HG02973 (cell line): ENCODE measurements around the gene NKPD1.

ENCODE experiments used
- ATAC-seq: cut with Tn5 transposase; IDR thresholded peaks from one replicate; pipeline ENCODE4 v1.9.1; 2021; ENCODE audit warnings: moderate library complexity; ENCODE audit not compliant: unreplicated experiment

Gene NKPD1

GRCh38 chr19:45175515-45176345, 14.9 kb upstream of the NKPD1 start:
- ATAC-seq = no peak

DNA sequence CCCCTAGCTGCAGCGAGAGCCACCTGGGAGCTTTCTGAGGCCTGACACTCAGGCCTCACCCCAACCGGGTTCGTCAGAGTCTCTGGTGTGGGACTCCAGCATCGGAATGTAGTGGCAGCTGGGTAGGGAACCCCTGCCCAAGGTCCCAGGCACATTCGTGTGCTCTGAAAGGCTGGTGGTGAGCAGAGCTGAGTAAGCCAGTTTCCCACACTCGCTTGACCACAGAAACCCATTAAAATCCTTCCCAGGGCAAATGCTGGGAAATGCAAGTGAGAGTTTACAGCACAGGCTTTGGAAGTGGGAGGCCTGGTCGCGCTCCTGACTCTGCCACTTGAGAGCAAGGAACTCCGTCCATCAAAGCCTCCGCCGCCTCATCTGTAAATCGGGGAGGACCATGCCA, 13.0 kb upstream of the NKPD1 start:
- no peak for ATAC-seq

GRCh38 chr19:45172611-45173208, 11.9 kb upstream of the NKPD1 start:
- no peak for ATAC-seq

GRCh38 chr19:45172173-45172572, 11.4 kb upstream of the NKPD1 start:
- no peak for ATAC-seq

DNA sequence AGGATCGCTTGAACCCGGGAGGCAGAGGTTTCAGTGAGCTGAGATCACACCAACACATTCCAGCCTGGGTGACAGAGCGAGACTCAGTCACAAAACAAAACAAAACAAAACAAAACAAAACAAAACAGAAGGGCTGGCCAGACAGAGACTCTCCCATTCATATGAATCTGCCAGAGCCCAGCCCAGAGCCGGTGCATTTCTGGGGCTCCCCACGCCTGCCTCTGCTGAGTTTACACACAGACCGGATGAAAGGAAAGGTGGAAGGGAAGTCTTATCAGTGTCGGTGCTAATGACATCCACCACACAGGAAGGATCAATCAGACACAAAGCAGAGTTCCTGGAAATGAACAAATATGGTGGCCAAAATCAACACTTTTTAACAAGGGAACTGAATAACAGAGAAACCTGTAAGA, 10.4 kb upstream of the NKPD1 start:
- ATAC-seq = no peak

DNA sequence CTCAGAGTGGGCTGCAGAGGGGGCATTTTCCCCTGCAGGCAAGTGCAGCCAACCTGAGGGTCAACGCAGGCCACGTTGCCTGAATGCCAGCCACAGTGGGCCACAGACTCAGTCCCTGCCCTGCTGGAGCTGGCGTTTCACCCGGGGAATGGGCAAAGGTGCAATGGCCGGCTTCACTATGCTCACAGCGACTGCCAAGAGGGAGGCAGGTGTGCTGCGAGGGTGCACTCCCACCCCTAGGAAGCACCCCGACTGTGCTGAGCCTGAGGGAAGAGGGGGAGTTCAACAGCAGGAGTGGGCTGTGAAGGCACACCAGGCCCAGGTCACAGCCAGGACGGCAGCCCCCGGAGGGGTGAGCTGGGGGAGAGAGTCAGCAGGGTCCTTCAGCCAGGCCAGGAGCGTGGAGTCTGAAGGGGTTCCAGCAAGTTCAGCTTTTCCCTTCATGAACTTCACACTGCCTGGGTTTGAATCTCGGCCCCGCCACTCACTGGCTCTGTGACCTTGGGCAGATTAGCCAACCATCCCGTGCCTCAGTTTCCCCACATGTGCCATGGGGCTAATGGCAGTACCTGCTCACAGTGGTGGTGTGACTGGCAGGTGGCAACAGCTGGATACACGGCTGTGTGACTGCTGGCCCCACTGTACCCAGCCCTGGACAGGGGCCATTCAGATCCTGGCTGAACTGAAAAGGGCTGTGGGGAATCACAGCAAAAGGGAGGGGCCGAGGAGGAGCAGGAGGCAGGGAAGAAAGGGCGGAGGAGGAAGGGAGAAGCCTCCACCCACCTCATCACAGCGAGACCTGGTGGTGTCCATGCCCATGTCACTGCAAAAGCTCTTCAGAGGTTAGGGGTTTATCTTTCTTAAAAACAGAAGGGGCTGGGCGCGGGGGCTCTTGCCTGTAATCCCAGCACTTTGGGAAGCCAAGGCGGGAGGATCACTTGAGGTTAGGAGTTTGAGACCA, 9.6 kb upstream of the NKPD1 start:
- no peak for ATAC-seq

DNA sequence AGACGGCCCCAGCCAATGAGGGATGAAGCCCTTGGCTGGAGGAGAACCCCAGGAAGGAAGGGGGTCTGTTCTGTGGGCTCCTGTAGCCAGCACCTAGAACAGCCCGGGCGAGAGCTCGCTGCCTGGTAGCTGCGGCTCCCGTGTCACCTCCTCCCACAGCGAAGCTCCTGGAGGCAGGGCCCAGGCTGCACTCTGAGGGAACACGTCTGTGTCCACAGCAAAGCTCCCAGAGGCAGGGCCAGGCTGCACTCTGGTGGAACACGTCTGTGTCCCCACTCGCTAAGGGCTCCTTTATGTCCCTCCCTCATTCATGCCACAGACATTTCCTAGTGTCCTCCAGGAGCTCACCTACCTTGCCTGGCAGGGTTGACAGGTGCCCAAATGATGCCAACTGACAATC, 8.8 kb upstream of the NKPD1 start:
- ATAC-seq = no peak

- no peak for ATAC-seq
Measured at GRCh38 chr19:45168767-45169351, 8.1 kb upstream of the NKPD1 start.

- no peak for ATAC-seq
Measured at GRCh38 chr19:45166723-45167252, 6.0 kb upstream of the NKPD1 start.

DNA sequence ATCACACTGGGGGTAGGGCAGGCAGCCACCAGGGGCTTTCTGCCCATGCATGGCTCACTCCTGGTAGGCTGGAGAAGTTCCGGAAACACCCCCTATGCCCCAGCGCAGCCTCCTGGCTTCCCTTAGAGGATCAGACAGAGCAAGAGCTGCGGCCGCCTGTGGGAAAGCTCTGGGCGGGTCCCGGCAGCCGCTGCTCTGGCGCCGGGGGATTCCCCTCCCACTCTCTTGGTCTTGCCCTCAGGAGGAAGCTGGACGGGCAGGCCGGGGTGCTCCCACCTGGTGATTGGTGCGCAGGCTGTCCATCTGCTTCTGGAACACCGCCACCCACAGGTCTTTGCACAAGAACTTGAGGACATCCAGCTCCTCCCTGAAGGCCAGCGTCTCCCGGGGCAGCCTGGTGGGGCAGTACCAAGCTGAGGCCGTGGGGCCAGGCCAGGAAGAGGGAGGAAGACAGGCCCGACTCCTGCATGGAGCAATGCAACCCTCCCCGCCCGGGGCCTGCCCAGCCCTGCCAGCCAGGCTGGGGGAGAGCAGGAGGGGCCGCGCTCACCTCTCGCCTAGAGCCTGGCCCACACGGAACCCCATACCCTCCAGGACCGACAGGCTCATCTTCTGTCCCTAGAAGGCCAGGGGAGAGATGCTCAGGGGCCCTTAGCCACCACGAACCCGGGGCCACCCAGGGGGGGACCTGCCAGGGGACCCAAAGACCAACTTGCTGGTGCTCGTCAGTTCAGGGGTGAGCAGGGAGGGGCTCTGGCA, 4.0 kb upstream of the NKPD1 start:
- peak; percentile 61 for ATAC-seq

GRCh38 chr19:45163751-45164460, 3.1 kb upstream of the NKPD1 start:
- peak; percentile 9 for ATAC-seq

GRCh38 chr19:45163156-45163555, 2.4 kb upstream of the NKPD1 start:
- ATAC-seq = no peak

DNA sequence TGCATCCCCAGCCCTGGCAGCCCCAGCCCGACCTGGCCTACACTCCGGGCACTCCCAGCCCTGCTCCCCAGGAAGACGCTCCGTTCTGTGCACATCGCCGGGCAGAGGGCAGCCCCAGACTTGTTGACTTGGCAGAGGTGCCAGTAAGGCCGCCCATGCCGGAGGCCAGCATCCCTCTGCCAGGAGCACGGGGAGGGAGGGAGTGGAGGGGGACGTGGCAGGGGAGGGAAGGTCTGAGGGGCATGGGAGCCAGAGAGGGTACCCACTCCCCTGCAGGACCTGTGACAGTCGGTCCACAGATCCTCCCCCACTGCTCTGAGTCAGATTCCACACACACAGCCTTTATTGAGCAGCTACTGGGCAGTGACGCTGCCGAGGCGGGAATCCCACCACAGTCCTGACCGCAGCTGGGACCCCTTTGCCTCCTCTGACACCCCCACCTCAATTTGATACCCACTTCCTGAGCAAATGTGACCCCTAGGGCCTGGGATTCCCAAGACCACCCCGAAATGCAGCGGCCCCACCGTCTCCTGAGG, 1.9 kb upstream of the NKPD1 start:
- no peak for ATAC-seq

- no peak for ATAC-seq
Measured at GRCh38 chr19:45161738-45162607, 1.2 kb upstream of the NKPD1 start.

DNA sequence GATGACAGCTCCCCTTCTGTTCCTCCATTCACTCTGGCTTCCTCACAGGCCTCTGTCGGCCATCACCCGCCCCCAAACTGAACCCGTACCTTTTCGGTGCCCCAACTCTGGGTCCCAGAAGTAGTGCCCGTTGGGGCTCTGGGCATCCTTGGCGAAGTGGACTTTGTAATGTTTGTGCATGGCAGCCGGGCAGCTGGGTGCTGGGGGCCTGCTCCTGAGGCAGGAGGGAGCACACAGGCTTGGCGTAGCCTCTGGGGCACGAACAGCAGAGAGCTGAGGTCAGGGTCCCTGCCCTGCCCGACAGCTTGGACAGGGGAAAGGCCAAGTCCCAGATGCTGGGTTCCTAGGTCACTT, 834 bp downstream of the NKPD1 start:
- no peak for ATAC-seq

DNA sequence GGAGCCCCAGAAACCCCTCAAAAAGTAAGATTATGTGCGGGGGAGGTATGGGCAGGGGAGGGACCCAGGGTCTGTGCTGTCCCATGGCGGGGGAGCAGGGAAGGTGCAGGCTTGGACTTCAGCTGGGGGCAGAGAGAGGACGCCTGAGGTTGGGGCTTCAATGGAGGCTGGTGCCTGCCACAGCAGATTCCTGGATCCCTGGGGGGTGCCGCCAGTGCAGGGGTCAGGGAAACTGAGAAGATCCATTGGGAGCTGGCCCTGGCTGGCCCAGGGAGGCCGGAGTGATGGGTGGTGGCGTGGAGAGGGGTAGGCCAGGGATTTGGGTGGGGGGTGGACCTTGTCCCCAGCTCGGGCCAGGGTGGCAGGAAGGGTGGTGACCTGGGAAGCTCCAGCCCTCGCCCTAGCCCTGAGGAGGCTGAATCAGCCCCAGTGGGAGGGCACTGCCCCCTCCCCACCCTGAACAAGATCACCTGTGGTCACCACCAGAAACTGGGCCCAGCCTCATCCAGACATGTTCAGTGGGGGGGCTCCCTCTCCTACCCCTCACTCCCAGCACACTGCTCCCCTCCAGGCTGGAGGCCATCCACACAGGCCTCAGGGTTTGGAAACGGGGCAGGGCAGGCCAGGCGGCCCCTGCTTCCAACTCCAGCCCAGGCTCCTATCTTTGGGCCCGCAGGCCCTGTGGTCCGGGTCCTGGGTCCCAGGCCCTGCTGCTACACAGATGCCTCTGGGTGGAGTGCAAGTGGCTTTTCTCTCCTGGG, 1.4 kb downstream of the NKPD1 start:
- ATAC-seq = no peak

- ATAC-seq = no peak
Measured at GRCh38 chr19:45158503-45159209, 2.1 kb downstream of the NKPD1 start.
